H1 (cell line): ENCODE results near the gene HBS1L. TPM values are rescaled to one million over a fixed set of nuclear protein-coding genes. Genes with fewer than 3 reads are reported as not detected.

Experiments
- CTCF ChIA-PET: fragments of 300-600 bp; sonication (Branson Sonifier 250); formaldehyde crosslinking; loops from one replicate; lab custom pipeline; 2021; ENCODE audit not compliant: partially characterized antibody; lab: Charles Lee
- POLR2A ChIA-PET: fragments of 300-600 bp; sonication (Branson Sonifier 250); formaldehyde crosslinking; loops from one replicate; lab custom pipeline; 2021; ENCODE audit warnings: inconsistent platforms; ENCODE audit not compliant: partially characterized antibody; lab: Charles Lee
- DNase-seq, 2 experiments: peaks; one replicate each; pipeline versions ENCODE4 v3.0.0 to v3.0.0-alpha.2; 2010 to 2022; ENCODE audit warnings: low spot score in 2 of 2, low read depth in 1 of 2, mixed read lengths in 1 of 2
- FAIRE-seq: peaks from 2 replicates; lab custom pipeline; 2011; peaks lifted over from hg19 to GRCh38; lab: Jason Lieb, UNC
- H2AFZ ChIP-seq: 2 replicates; pipeline ENCODE4 v1.8.1; 2012; ENCODE audit warnings: low read length, inconsistent platforms
- H2AK5ac ChIP-seq: 2 replicates; pipeline ENCODE4 v1.6.1; 2013; ENCODE audit warnings: low read depth, low read length
- H2BK120ac ChIP-seq: replicated peaks from 2 replicates; pipeline ENCODE3; 2013; ENCODE audit warnings: low read depth, low read length, inconsistent platforms
- H2BK12ac ChIP-seq: 2 replicates; pipeline ENCODE4 v1.6.1; 2013; ENCODE audit warnings: low read depth, low read length
- H2BK15ac ChIP-seq: 2 replicates; pipeline ENCODE4 v1.6.1; 2013; ENCODE audit warnings: low read length
- H2BK20ac ChIP-seq: 2 replicates; pipeline ENCODE4 v1.6.1; 2013; ENCODE audit warnings: low read length
- H2BK5ac ChIP-seq: 2 replicates; pipeline ENCODE4 v1.6.1; 2013; ENCODE audit warnings: low read depth, low read length
- H3K14ac ChIP-seq: 2 replicates; pipeline ENCODE4 v1.6.1; 2013; ENCODE audit warnings: inconsistent platforms; ENCODE audit not compliant: insufficient read length
- H3K18ac ChIP-seq: 2 replicates; pipeline ENCODE4 v1.6.1; 2013; ENCODE audit warnings: low read length; ENCODE audit errors: extremely low read depth
- H3K23ac ChIP-seq: 2 replicates; pipeline ENCODE4 v1.6.1; 2013; ENCODE audit warnings: inconsistent platforms; ENCODE audit not compliant: insufficient read length
- H3K23me2 ChIP-seq: 2 replicates; pipeline ENCODE4 v1.6.1; 2013; ENCODE audit warnings: low read depth, low read length
- H3K27ac ChIP-seq: 2 replicates; pipeline ENCODE4 v1.6.1; 2011; ENCODE audit warnings: low read depth, low read length, inconsistent platforms
- H3K27me3 ChIP-seq, 4 experiments: replicated peaks in 1 of 4; 1 replicate in 1 of 4; 2 replicates in 3 of 4; pipeline versions ENCODE4 v1.6.1 to v1.8.1; 2011 to 2013; ENCODE audit warnings: low read length in 3 of 4, mild to moderate bottlenecking in 3 of 4, inconsistent platforms in 2 of 4, mixed read lengths in 2 of 4, moderate library complexity in 1 of 4; ENCODE audit not compliant: control insufficient read depth in 3 of 4, insufficient read depth in 3 of 4; ENCODE audit errors: extremely low read depth in 1 of 4
- H3K36me3 ChIP-seq, 4 experiments: 2 replicates each; pipeline versions ENCODE4 v1.6.1 to v1.8.1; 2011 to 2013; ENCODE audit warnings: mild to moderate bottlenecking in 4 of 4, low read length in 3 of 4, moderate library complexity in 2 of 4, control low read depth in 1 of 4, inconsistent platforms in 1 of 4; ENCODE audit not compliant: insufficient read depth in 4 of 4, control insufficient read depth in 2 of 4
- H3K4ac ChIP-seq: replicated peaks from 2 replicates; pipeline ENCODE3; 2013; ENCODE audit warnings: low read length, low read depth, mixed read lengths, inconsistent platforms; ENCODE audit not compliant: insufficient read length
- H3K4me1 ChIP-seq, 4 experiments: replicated peaks in 1 of 4; 1 replicate in 1 of 4; 2 replicates in 3 of 4; pipeline versions ENCODE4 v1.6.1 to v1.8.1; 2011 to 2013; ENCODE audit warnings: low read length in 3 of 4, inconsistent platforms in 2 of 4, mixed read lengths in 1 of 4; ENCODE audit not compliant: insufficient read depth in 4 of 4, control insufficient read depth in 3 of 4
- H3K4me2 ChIP-seq, 2 experiments: 2 replicates each; pipeline versions ENCODE4 v1.6.1 to v1.8.1; 2011 to 2013; ENCODE audit warnings: low read depth in 2 of 2, low read length in 2 of 2, control low read depth in 1 of 2, inconsistent platforms in 1 of 2, mild to moderate bottlenecking in 1 of 2; ENCODE audit not compliant: insufficient read depth in 1 of 2
- H3K4me3 ChIP-seq, 4 experiments: fragments of 200-600, 300-600 bp in 1 of 4; sonication (generic), shearing (Covaris generic), sonication (Bioruptor Twin) in 1 of 4; 2 replicates each; pipeline versions ENCODE4 v1.5.1 to v1.8.1; 2011 to 2016; ENCODE audit warnings: low read length in 4 of 4, low read depth in 3 of 4, control low read depth in 2 of 4, inconsistent platforms in 2 of 4, mild to moderate bottlenecking in 2 of 4, mixed read lengths in 1 of 4, moderate library complexity in 1 of 4; ENCODE audit not compliant: insufficient read depth in 2 of 4; ENCODE audit errors: extremely low read depth in 1 of 4
- H3K56ac ChIP-seq: replicated peaks from 2 replicates; pipeline ENCODE3; 2013; ENCODE audit warnings: low read depth, mild to moderate bottlenecking, mixed read lengths, low read length, inconsistent platforms; ENCODE audit not compliant: insufficient read length
- H3K79me1 ChIP-seq: 2 replicates; pipeline ENCODE4 v1.6.1; 2013; ENCODE audit warnings: low read depth, low read length, control low read depth
- H3K79me2 ChIP-seq, 2 experiments: 2 replicates each; pipeline versions ENCODE4 v1.6.1 to v1.8.1; 2012 to 2013; ENCODE audit warnings: low read length in 2 of 2, mild to moderate bottlenecking in 2 of 2, inconsistent platforms in 1 of 2; ENCODE audit not compliant: insufficient read depth in 2 of 2, control insufficient read depth in 1 of 2
- H3K9ac ChIP-seq, 4 experiments: replicated peaks in 1 of 4; 1 replicate in 1 of 4; 2 replicates in 3 of 4; pipeline versions ENCODE4 v1.6.1 to v1.8.1; 2011 to 2013; ENCODE audit warnings: low read depth in 3 of 4, low read length in 3 of 4, control low read depth in 2 of 4, mild to moderate bottlenecking in 2 of 4, moderate library complexity in 2 of 4, inconsistent platforms in 1 of 4; ENCODE audit errors: extremely low read depth in 1 of 4
- H3K9me3 ChIP-seq, 2 experiments: 2 replicates each; pipeline versions ENCODE4 v1.6.1 to v1.8.1; 2012 to 2013; ENCODE audit warnings: mild to moderate bottlenecking in 2 of 2, moderate library complexity in 2 of 2, control low read depth in 1 of 2, inconsistent platforms in 1 of 2, low read depth in 1 of 2, low read length in 1 of 2, mixed read lengths in 1 of 2; ENCODE audit not compliant: insufficient read depth in 2 of 2
- H4K20me1 ChIP-seq, 2 experiments: replicated peaks in 1 of 2; 2 replicates each; pipeline versions ENCODE3 to v1.8.1; 2011 to 2013; ENCODE audit warnings: inconsistent platforms in 2 of 2, low read length in 2 of 2, mild to moderate bottlenecking in 1 of 2; ENCODE audit not compliant: insufficient read depth in 2 of 2, control insufficient read depth in 1 of 2
- H4K5ac ChIP-seq: 2 replicates; pipeline ENCODE4 v1.6.1; 2013; ENCODE audit warnings: low read length, low read depth, mixed read lengths, inconsistent platforms; ENCODE audit not compliant: insufficient read length
- H4K8ac ChIP-seq: 2 replicates; pipeline ENCODE4 v1.8.0; 2013; ENCODE audit warnings: mild to moderate bottlenecking, moderate library complexity, low read length, inconsistent platforms; ENCODE audit not compliant: insufficient read depth; ENCODE audit errors: extremely low read depth
- H4K91ac ChIP-seq: replicated peaks from 2 replicates; pipeline ENCODE3; 2013; ENCODE audit warnings: low read length, mixed read lengths, inconsistent platforms; ENCODE audit not compliant: insufficient read length
- ASH2L ChIP-seq: fragments of 200-600, 300-600 bp; sonication (generic); IDR thresholded peaks from one replicate; pipeline ENCODE4 v1.7.1; 2017; ENCODE audit warnings: low read length
- RFX5 ChIP-seq: IDR thresholded peaks from 2 replicates; pipeline ENCODE4 v1.6.1; 2011; ENCODE audit warnings: low read depth, low read length, improper control_type of control experiment, borderline replicate concordance
- WGBS, 2 experiments: shearing (Covaris generic) in 1 of 2; methylation state at CpG; one replicate each; pipeline versions ENCODE4 v1.1.6 to v1.1.7; 2013 to 2015; ENCODE audit warnings: low lambda C conversion rate in 2 of 2, mixed read lengths in 2 of 2, inconsistent platforms in 1 of 2, low coverage in 1 of 2, missing lambda C conversion rate in 1 of 2; ENCODE audit not compliant: insufficient replicate concordance in 2 of 2, insufficient coverage in 1 of 2, insufficient read length in 1 of 2; ENCODE audit errors: extremely low coverage in 1 of 2, missing lambda C conversion rate in 1 of 2; 5-methylcytosine and 5-hydroxymethylcytosine counted together
- polyA plus RNA-seq, 7 experiments: library from polyadenylated mRNA; depleted of rRNA in 3 of 7; stranded (reverse) in 5 of 7; unstranded in 2 of 7; fragments of >200 nt in 5 of 7; fragments of 200-250 nt in 2 of 7; gene quantifications; 1 replicate in 5 of 7; 2 replicates in 1 of 7; 4 replicates in 1 of 7; pipeline versions ENCODE4 v1.2.1 to v1.2.3, GENCODE V29; 2011 to 2013; ENCODE audit warnings: missing spikeins in 2 of 7, mixed read lengths in 2 of 7
- total RNA-seq: library from RNA; stranded (reverse); fragmentation: NEBNext Ultra II Directional; extraction: Animal tissue kit (Norgen Biotek cat#: 25700); gene quantifications from 2 replicates; pipeline ENCODE4 v1.2.1, GENCODE V29; 2021
- TF ChIP-seq, protein P1 (sequence below): IDR thresholded peaks from 2 replicates; pipeline ENCODE4 v1.6.1; 2011; ENCODE audit warnings: low read length, improper control_type of control experiment
- TF ChIP-seq, protein P2 (sequence below): IDR thresholded peaks from 2 replicates; pipeline ENCODE4 v1.6.1; 2011; ENCODE audit warnings: low read depth, mild to moderate bottlenecking, low read length; ENCODE audit not compliant: insufficient read depth

The HBS1L gene
- total and polyA plus RNA-seq, 2 of the 8 experiments (the other 6 are each of a cell fraction or from before 2014, with no cell fraction given) = 28.1 to 97.1 TPM

DNA sequence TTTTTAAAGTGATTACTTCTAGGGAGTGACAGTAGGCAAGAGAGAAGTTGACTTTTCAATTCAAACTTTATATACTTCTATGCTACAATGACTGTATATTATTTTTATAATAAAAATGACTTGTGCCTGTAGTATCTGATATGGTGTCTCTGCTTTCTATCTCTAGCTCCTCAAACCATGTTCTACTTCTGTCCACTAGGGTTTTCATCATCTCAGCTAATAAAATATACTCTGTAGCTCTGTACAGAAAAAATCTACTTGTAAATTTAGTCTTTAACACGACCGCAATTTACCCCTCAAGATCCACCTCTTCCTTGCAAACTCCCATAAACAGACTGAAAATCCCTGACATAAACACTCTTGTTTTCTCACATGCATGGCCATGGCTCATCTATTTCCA is 42.3 kb downstream of the HBS1L start:
- no peak for FAIRE-seq
- no peak overlapping the region for H2BK120ac ChIP-seq
- H3K56ac ChIP-seq = no peak overlapping the region
- no peak overlapping the region for H3K4me2 ChIP-seq
- H3K79me2 ChIP-seq = peaks cover 0 to 4% of the 10 kb centered on the region in 2 experiments; a peak in 2 of 4 replicates
- H2AFZ ChIP-seq = no peak overlapping the region
- H2BK12ac ChIP-seq = no peak overlapping the region
- no peak overlapping the region for H4K5ac ChIP-seq
- H3K9ac ChIP-seq = no peak overlapping the region
- H3K79me1 ChIP-seq = no peaks in the 10 kb centered on the region
- no peak overlapping the region for H2BK5ac ChIP-seq
- H4K91ac ChIP-seq = no peak overlapping the region
- H3K4me1 ChIP-seq = no peaks in the 10 kb centered on the region
- no peak overlapping the region for H3K18ac ChIP-seq
- H3K9me3 ChIP-seq = no peaks in the 10 kb centered on the region
- H3K14ac ChIP-seq = no peak overlapping the region
- no peak overlapping the region for H3K23ac ChIP-seq
- no peak overlapping the region for H2BK20ac ChIP-seq
- CTCF ChIA-PET = interaction anchor here (1.0 kb wide), 1 partner anchor 13 kb away, joined by 3 read pairs; no protein-coding TSS in a partner anchor
- H3K27ac ChIP-seq = no peak overlapping the region
- peaks cover 0 to 1% (median 0%) of the 10 kb centered on the region in 4 experiments; a peak in 1 of 7 replicates for H3K27me3 ChIP-seq
- H2BK15ac ChIP-seq = no peak overlapping the region
- H4K20me1 ChIP-seq = no peaks in the 10 kb centered on the region
- WGBS, 2 experiments = 82% methylated on average over 2 of the region's 2 CpGs; no CpG with 5 or more reads in 1 of the 2 experiments
- no peak overlapping the region for H4K8ac ChIP-seq
- TF ChIP-seq, protein P1, sequence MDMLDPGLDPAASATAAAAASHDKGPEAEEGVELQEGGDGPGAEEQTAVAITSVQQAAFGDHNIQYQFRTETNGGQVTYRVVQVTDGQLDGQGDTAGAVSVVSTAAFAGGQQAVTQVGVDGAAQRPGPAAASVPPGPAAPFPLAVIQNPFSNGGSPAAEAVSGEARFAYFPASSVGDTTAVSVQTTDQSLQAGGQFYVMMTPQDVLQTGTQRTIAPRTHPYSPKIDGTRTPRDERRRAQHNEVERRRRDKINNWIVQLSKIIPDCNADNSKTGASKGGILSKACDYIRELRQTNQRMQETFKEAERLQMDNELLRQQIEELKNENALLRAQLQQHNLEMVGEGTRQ = no peak
- TF ChIP-seq ASH2L (no peak), RFX5 (no peak)
- TF ChIP-seq, protein P2, sequence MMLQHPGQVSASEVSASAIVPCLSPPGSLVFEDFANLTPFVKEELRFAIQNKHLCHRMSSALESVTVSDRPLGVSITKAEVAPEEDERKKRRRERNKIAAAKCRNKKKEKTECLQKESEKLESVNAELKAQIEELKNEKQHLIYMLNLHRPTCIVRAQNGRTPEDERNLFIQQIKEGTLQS = no peak
- no peaks in the 10 kb centered on the region for H3K36me3 ChIP-seq
- H3K4ac ChIP-seq = no peak overlapping the region
- DNase-seq = no peak
- H2AK5ac ChIP-seq = no peak overlapping the region
- no peak overlapping the region for H3K4me3 ChIP-seq
- POLR2A ChIA-PET = interaction anchor here (0.8 kb wide), 1 partner anchor 51 kb away, joined by 3 read pairs; no protein-coding TSS in a partner anchor
- H3K23me2 ChIP-seq = no peaks in the 10 kb centered on the region
